ENCODE data around the gene GPATCH8.
A peak's percentile ranks its signal among the peaks of the same experiment; 100 is the strongest.

Gene GPATCH8

DNA sequence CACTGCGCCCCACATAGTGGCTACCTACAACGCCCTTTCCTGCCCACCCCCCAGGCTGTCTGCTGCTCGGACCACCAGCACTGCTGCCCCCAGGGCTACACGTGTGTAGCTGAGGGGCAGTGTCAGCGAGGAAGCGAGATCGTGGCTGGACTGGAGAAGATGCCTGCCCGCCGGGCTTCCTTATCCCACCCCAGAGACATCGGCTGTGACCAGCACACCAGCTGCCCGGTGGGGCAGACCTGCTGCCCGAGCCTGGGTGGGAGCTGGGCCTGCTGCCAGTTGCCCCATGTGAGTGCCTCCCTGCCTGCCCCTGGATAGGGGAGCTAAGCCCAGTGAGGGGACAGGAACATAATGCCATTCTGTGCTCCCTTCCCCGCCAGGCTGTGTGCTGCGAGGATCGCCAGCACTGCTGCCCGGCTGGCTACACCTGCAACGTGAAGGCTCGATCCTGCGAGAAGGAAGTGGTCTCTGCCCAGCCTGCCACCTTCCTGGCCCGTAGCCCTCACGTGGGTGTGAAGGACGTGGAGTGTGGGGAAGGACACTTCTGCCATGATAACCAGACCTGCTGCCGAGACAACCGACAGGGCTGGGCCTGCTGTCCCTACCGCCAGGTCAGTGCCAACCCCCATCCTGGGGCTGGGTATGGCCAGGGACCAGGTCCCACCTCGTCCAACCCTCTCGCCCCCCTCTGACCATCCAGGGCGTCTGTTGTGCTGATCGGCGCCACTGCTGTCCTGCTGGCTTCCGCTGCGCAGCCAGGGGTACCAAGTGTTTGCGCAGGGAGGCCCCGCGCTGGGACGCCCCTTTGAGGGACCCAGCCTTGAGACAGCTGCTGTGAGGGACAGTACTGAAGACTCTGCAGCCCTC is 151.0 kb downstream of the GPATCH8 start:
- no peak for DNase-seq

DNA sequence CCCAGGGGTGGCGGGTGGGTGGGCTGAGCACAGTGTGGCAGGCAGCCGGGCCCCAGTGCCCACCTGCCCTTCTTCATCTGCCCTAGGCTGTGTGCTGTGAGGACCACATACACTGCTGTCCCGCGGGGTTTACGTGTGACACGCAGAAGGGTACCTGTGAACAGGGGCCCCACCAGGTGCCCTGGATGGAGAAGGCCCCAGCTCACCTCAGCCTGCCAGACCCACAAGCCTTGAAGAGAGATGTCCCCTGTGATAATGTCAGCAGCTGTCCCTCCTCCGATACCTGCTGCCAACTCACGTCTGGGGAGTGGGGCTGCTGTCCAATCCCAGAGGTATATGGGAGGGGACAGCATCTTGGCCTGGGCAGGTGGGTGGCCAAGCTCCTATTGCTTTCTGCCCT is 151.7 kb downstream of the GPATCH8 start:
- no peak for DNase-seq

DNA sequence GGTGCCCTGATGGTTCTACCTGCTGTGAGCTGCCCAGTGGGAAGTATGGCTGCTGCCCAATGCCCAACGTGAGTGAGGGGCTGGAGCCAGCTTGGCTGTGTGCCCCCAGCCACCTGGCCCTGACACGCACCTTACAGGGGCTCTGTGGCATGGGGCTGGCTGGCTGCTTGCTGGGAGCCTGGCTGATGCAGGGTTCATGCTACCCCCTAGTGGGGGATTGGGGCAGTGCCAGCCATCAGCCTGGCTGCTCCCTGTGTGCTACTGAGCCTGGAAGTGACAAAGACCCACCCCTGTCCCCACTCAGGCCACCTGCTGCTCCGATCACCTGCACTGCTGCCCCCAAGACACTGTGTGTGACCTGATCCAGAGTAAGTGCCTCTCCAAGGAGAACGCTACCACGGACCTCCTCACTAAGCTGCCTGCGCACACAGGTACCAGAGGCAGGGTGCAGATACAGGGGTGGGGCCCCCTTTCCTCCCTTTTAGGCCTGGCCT is 152.4 kb downstream of the GPATCH8 start:
- peak; percentile 74 to 80 for DNase-seq

DNA sequence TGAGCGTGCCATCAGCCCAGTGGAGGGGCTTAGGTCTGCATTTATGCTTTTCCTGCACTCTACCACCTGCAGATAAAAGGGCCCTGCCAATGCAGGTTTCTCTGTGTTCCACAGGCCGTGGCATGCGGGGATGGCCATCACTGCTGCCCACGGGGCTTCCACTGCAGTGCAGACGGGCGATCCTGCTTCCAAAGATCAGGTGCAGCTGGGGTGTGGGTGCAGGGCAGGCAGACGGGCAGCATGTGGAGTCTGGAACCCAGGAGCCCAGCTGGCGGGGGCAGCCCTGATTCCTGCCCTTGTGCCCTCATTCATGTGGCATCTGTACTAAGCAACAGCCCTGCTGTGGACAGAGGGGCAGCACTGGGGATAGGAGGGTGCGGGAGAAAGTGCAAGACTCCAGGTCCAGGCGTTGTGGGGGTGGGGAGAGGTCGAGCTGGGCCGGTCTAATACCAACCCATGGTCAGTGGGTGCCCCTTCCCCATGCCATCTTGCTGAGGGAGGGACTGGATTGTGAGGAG is 153.6 kb downstream of the GPATCH8 start:
- no peak for DNase-seq

DNA sequence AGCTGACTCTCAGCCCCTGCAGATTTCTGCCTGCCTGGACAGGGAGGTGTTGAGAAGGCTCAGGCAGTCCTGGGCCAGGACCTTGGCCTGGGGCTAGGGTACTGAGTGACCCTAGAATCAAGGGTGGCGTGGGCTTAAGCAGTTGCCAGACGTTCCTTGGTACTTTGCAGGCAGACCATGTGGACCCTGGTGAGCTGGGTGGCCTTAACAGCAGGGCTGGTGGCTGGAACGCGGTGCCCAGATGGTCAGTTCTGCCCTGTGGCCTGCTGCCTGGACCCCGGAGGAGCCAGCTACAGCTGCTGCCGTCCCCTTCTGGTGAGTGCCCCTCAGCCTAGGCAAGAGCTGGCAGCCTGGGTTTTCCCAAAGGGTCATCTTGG is 154.2 kb downstream of the GPATCH8 start:
- no peak for DNase-seq

DNA sequence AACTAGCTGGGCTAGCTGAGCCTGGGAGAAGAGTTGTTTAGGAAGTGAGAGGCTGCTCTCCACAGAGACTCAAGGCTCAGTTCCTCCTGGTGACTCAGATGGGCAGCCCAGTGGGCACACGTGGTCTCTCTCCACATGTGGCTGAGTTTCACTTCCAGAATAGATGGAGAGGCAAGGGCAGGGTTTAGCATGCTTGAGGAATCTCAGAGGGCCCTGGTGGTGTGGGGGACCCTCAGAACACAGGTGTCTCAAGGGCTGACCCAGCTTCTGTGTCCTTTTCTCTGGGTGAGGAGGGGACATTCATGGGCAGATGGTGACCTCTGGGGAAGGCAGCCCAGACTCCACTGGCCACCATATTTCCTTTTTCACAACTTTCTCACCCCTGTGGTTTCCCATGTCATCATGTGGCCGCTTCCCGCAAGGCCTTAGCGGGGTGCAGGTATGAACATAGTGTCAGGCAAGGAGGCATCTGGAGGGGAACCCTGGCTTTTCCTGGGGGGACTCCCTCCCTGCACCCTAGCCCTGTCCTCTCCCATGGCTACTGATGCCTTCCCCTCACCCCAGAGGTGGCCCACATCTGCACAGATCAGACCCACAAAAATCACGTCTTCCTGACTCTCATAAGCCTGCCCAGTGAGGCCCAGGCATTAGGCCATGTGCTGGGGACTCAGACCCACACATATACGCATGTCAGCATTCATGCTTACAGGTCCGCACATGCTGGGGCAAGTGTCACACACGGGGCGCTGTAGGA is 154.8 kb downstream of the GPATCH8 start:
- no peak for DNase-seq

All from NCI-H2081 (cell line).